ENCODE measurements around the gene SMARCAD1.

Gene SMARCAD1

DNA sequence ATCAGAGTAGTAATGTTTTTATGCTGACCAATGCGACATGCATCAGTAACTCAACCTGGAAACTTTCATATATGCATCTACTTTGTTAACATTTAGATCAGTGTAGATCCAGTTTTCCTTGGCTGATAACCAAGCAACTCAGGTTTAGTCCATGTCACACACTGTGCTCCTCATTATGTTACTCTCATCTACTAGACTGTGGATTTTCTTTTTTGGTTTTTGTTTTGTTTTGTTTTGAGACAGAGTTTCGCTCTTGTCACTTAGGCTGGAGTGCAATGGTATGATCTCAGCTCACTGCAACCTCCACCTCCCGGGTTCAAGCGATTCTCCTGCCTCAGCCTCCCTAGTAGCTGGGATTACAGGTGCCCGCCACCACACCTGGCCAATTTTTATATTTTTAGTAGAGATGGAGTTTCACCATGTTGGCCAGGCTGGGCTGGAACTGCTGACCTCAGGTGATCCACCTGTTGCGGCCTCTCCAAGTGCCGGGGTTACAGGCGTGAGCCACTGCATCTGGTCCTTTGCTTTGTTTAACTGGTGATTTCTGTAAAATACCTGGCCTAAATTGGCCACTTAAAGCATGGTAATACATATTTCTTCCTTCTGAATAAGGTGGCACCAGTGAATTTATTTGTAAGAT lies 48.6 kb downstream of the SMARCAD1 start:
- Histone ChIP-seq H3K36me3 (ENCODE audit: control insufficient read depth, insufficient read depth, low read length) (peaks cover 80% of the 10 kb centered on the region), H3K9me3 (ENCODE audit: control insufficient read depth, insufficient read depth, low read length) (no peaks in the 10 kb centered on the region), H3K27ac (ENCODE audit: low read depth, low read length) (no peak overlapping the region), H3K4me3 (ENCODE audit: low read depth, low read length) (no peak overlapping the region), H3K27me3 (ENCODE audit: control insufficient read depth, insufficient read depth, low read length) (no peaks in the 10 kb centered on the region), H3K9ac (ENCODE audit: low read depth, low read length) (no peak overlapping the region), H3K4me1 (ENCODE audit: control insufficient read depth, insufficient read depth, low read length) (no peaks in the 10 kb centered on the region)

GRCh38 chr4:94256828-94257227 lies 49.2 kb downstream of the SMARCAD1 start:
- Histone ChIP-seq H3K27ac (ENCODE audit: low read depth, low read length) (no peak overlapping the region), H3K27me3 (ENCODE audit: control insufficient read depth, insufficient read depth, low read length) (no peaks in the 10 kb centered on the region), H3K36me3 (ENCODE audit: control insufficient read depth, insufficient read depth, low read length) (peaks cover 82% of the 10 kb centered on the region)

DNA sequence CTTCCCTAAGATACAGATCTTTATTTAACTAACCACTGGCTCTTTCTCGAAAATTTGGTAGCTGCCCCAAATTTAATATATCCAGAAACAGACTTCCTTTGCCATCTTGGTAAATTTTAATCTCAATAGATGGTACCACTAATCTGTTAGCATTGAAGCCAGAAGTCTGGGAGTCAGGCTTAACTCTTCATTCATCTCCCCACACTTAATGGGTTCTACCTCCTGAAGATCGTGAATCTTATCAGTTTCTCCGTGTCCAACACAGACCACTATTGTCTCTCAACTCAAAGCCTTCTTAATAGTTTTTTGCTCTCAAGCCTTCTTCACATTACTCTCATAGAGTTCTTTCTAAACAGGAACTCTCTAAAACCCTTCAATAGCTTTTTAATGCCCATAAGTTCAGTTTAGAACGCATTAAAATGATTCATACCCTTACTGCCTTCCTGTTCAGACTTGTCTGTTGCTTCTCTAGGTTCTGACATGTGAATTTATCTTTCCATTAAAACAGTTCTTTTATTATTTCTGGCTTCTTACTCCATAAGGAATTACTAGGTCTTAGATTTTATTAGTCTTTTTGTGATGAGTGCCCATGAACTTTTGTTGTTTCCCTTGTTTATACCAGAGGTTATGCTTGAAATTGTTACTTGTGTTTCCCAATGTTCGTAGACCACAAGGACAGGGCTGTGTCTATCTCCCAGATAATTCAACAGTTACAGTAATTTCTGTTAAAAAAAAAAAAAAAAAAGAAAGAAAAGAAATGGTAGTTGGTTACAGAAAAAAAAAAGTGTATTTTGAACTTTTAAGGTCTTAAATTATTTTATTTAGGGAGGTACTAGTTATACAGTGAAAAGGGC lies 54.7 kb downstream of the SMARCAD1 start:
- Histone ChIP-seq H3K4me1 (ENCODE audit: control insufficient read depth, insufficient read depth, low read length) (no peaks in the 10 kb centered on the region), H3K36me3 (ENCODE audit: control insufficient read depth, insufficient read depth, low read length) (peaks cover 79% of the 10 kb centered on the region), H3K27me3 (ENCODE audit: control insufficient read depth, insufficient read depth, low read length) (no peaks in the 10 kb centered on the region), H3K9ac (ENCODE audit: low read depth, low read length) (no peak overlapping the region), H3K27ac (ENCODE audit: low read depth, low read length) (no peak overlapping the region), H3K9me3 (ENCODE audit: control insufficient read depth, insufficient read depth, low read length) (no peaks in the 10 kb centered on the region), H3K4me3 (ENCODE audit: low read depth, low read length) (no peak overlapping the region)

More at GRCh38 chr4:94256828-94257227, 49.2 kb downstream of the SMARCAD1 start:
- Histone ChIP-seq H3K4me1 (ENCODE audit: control insufficient read depth, insufficient read depth, low read length) (no peaks in the 10 kb centered on the region), H3K9ac (ENCODE audit: low read depth, low read length) (no peak overlapping the region), H3K9me3 (ENCODE audit: control insufficient read depth, insufficient read depth, low read length) (no peaks in the 10 kb centered on the region), H3K4me3 (ENCODE audit: low read depth, low read length) (no peak overlapping the region)

GRCh38 chr4:94267037-94267436 lies 59.4 kb downstream of the SMARCAD1 start:
- no peak overlapping the region for H3K4me3 ChIP-seq (ENCODE audit: low read depth, low read length)
- H3K9me3 ChIP-seq (ENCODE audit: control insufficient read depth, insufficient read depth, low read length), result no peaks in the 10 kb centered on the region
- no peaks in the 10 kb centered on the region for H3K27me3 ChIP-seq (ENCODE audit: control insufficient read depth, insufficient read depth, low read length)
- no peak overlapping the region for H3K27ac ChIP-seq (ENCODE audit: low read depth, low read length)
- H3K36me3 ChIP-seq (ENCODE audit: control insufficient read depth, insufficient read depth, low read length), result peaks cover 90% of the 10 kb centered on the region
- H3K9ac ChIP-seq (ENCODE audit: low read depth, low read length), result no peak overlapping the region
- no peaks in the 10 kb centered on the region for H3K4me1 ChIP-seq (ENCODE audit: control insufficient read depth, insufficient read depth, low read length)

- Histone ChIP-seq H3K4me1 (ENCODE audit: control insufficient read depth, insufficient read depth, low read length) (no peaks in the 10 kb centered on the region), H3K27ac (ENCODE audit: low read depth, low read length) (no peak overlapping the region), H3K36me3 (ENCODE audit: control insufficient read depth, insufficient read depth, low read length) (peaks cover 94% of the 10 kb centered on the region), H3K27me3 (ENCODE audit: control insufficient read depth, insufficient read depth, low read length) (no peaks in the 10 kb centered on the region), H3K9me3 (ENCODE audit: control insufficient read depth, insufficient read depth, low read length) (no peaks in the 10 kb centered on the region), H3K4me3 (ENCODE audit: low read depth, low read length) (no peak overlapping the region), H3K9ac (ENCODE audit: low read depth, low read length) (no peak overlapping the region)
Observed at GRCh38 chr4:94271248-94271647, 63.6 kb downstream of the SMARCAD1 start.

DNA sequence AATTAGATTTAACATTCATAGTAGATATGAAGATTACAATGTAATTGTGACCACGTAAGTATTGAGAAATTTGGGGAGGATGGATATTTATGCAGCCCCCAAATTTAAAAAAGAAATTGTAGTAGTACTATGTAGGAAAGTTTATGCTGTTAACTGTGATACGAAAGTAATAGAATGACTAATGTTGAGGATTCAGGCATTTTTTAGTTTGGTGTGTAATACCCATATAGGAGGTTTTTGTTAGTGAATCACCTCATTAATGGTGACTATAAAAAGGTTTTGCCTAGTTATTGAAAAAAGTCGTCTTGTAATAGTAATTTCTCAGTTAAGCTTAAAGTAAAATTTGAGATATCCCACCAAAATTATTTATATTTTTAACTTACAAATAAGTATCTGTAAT lies 67.2 kb downstream of the SMARCAD1 start:
- Histone ChIP-seq H3K27me3 (ENCODE audit: control insufficient read depth, insufficient read depth, low read length) (no peaks in the 10 kb centered on the region), H3K4me3 (ENCODE audit: low read depth, low read length) (no peak overlapping the region), H3K27ac (ENCODE audit: low read depth, low read length) (no peak overlapping the region), H3K9ac (ENCODE audit: low read depth, low read length) (no peak overlapping the region), H3K4me1 (ENCODE audit: control insufficient read depth, insufficient read depth, low read length) (no peaks in the 10 kb centered on the region), H3K9me3 (ENCODE audit: control insufficient read depth, insufficient read depth, low read length) (no peaks in the 10 kb centered on the region), H3K36me3 (ENCODE audit: control insufficient read depth, insufficient read depth, low read length) (peaks cover 96% of the 10 kb centered on the region)

DNA sequence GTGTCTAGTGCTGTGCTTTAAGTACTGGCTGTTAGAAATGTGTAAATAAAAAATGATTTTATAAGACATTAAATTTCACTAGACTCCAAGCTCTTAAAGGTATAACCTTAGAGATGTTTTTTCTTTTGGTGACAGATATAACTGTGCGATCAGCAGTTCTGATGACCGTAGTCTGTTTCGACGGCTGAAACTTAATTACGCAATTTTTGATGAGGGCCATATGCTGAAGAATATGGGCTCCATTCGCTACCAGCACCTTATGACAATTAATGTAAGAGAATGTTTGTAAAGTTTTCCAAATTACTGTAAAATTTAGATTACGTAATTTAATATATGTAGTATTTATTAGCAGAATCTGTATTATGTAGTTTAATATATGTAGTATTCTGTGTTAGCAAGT lies 68.5 kb downstream of the SMARCAD1 start:
- no peaks in the 10 kb centered on the region for H3K4me1 ChIP-seq (ENCODE audit: control insufficient read depth, insufficient read depth, low read length)
- H3K36me3 ChIP-seq (ENCODE audit: control insufficient read depth, insufficient read depth, low read length), result peaks cover 96% of the 10 kb centered on the region
- no peak overlapping the region for H3K27ac ChIP-seq (ENCODE audit: low read depth, low read length)

DNA sequence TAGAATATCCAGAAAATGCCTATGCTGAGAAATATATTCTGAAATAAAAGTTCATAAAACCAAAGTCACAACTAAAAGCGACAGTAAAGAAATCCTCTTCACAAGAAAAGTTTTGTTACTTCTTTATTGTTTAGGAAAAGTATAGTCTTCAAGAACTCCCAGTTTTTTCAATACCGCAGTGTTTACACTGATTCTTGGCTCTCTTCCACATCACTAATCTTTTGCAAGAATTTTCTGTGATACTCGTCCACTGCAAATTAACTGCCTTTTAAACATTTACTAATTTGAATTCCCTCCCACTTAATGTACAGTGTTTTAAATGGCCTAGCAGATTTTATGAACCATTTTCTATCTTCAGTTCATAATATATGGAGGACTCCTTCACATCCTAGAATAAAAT lies 69.9 kb downstream of the SMARCAD1 start:
- H3K27me3 ChIP-seq (ENCODE audit: control insufficient read depth, insufficient read depth, low read length), result no peaks in the 10 kb centered on the region
- H3K4me1 ChIP-seq (ENCODE audit: control insufficient read depth, insufficient read depth, low read length), result no peaks in the 10 kb centered on the region
- H3K4me3 ChIP-seq (ENCODE audit: low read depth, low read length), result no peak overlapping the region
- H3K9me3 ChIP-seq (ENCODE audit: control insufficient read depth, insufficient read depth, low read length), result no peaks in the 10 kb centered on the region
- no peak overlapping the region for H3K9ac ChIP-seq (ENCODE audit: low read depth, low read length)
- peaks cover 92% of the 10 kb centered on the region for H3K36me3 ChIP-seq (ENCODE audit: control insufficient read depth, insufficient read depth, low read length)
- H3K27ac ChIP-seq (ENCODE audit: low read depth, low read length), result no peak overlapping the region

More for the DNA sequence above, 68.5 kb downstream of the SMARCAD1 start:
- no peak overlapping the region for H3K4me3 ChIP-seq (ENCODE audit: low read depth, low read length)
- no peak overlapping the region for H3K9ac ChIP-seq (ENCODE audit: low read depth, low read length)
- no peaks in the 10 kb centered on the region for H3K27me3 ChIP-seq (ENCODE audit: control insufficient read depth, insufficient read depth, low read length)
- H3K9me3 ChIP-seq (ENCODE audit: control insufficient read depth, insufficient read depth, low read length), result no peaks in the 10 kb centered on the region

DNA sequence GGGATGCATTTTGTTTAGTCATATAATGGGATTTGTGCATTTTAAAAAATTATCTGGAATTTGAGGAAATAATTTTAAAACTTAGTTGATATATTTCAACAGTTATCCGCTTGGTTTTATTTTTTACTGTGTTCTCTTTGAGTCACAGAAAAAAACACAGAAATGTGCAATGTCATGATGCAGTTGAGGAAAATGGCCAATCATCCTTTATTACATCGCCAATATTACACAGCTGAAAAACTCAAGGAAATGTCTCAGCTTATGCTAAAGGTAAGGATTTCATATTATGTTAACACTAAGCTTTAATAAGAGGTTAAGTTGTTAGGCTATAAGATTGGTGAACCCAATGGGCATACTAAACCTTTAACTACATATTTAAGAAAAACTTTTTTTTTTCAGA lies 71.1 kb downstream of the SMARCAD1 start:
- Histone ChIP-seq H3K36me3 (ENCODE audit: control insufficient read depth, insufficient read depth, low read length) (peaks cover 91% of the 10 kb centered on the region), H3K4me3 (ENCODE audit: low read depth, low read length) (no peak overlapping the region), H3K27ac (ENCODE audit: low read depth, low read length) (no peak overlapping the region)

GRCh38 chr4:94284889-94285288 lies 77.2 kb downstream of the SMARCAD1 start:
- Histone ChIP-seq H3K9ac (ENCODE audit: low read depth, low read length) (no peak overlapping the region), H3K27me3 (ENCODE audit: control insufficient read depth, insufficient read depth, low read length) (no peaks in the 10 kb centered on the region), H3K4me3 (ENCODE audit: low read depth, low read length) (no peak overlapping the region), H3K4me1 (ENCODE audit: control insufficient read depth, insufficient read depth, low read length) (no peaks in the 10 kb centered on the region), H3K9me3 (ENCODE audit: control insufficient read depth, insufficient read depth, low read length) (no peaks in the 10 kb centered on the region), H3K36me3 (ENCODE audit: control insufficient read depth, insufficient read depth, low read length) (peaks cover 93% of the 10 kb centered on the region), H3K27ac (ENCODE audit: low read depth, low read length) (no peak overlapping the region)

More for the DNA sequence above, 71.1 kb downstream of the SMARCAD1 start:
- no peaks in the 10 kb centered on the region for H3K27me3 ChIP-seq (ENCODE audit: control insufficient read depth, insufficient read depth, low read length)
- H3K9me3 ChIP-seq (ENCODE audit: control insufficient read depth, insufficient read depth, low read length), result no peaks in the 10 kb centered on the region
- no peak overlapping the region for H3K9ac ChIP-seq (ENCODE audit: low read depth, low read length)
- H3K4me1 ChIP-seq (ENCODE audit: control insufficient read depth, insufficient read depth, low read length), result no peaks in the 10 kb centered on the region

DNA sequence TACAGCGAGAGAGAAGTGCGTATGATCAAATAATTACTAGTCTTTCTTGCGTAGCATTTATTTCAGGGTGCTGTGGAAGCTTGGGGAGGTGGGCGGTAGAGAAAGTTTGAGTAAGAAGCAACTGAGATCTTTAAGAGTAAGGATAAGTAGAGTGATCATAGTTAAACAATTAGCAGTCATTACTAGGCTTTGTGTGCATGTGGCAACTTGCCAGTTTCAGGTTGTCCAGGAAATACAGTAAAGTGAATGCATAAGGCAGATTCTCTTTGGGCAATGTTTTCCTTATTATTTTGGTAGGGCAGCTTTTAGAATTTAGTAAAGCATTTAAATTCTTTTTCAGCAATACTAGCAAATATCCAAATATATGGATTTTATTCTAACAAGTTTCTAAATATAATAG lies 78.0 kb downstream of the SMARCAD1 start:
- H3K9ac ChIP-seq (ENCODE audit: low read depth, low read length), result no peak overlapping the region
- no peaks in the 10 kb centered on the region for H3K4me1 ChIP-seq (ENCODE audit: control insufficient read depth, insufficient read depth, low read length)
- peaks cover 93% of the 10 kb centered on the region for H3K36me3 ChIP-seq (ENCODE audit: control insufficient read depth, insufficient read depth, low read length)
- no peaks in the 10 kb centered on the region for H3K9me3 ChIP-seq (ENCODE audit: control insufficient read depth, insufficient read depth, low read length)
- H3K4me3 ChIP-seq (ENCODE audit: low read depth, low read length), result no peak overlapping the region
- H3K27ac ChIP-seq (ENCODE audit: low read depth, low read length), result no peak overlapping the region
- no peaks in the 10 kb centered on the region for H3K27me3 ChIP-seq (ENCODE audit: control insufficient read depth, insufficient read depth, low read length)
